Tongue (tissue), 2 donors: ENCODE results near the gene NAALADL1. TPM values are rescaled to one million over a fixed set of nuclear protein-coding genes. Genes with fewer than 3 reads are reported as not detected.

Experiments used
- DNase-seq: peaks from one replicate; pipeline ENCODE4 v3.0.0-alpha.2; 2015
- total RNA-seq: library from RNA; depleted of rRNA; stranded (reverse); fragments of >200 nt; gene quantifications from one replicate; pipeline ENCODE4 v1.2.3, GENCODE V29; 2014

NAALADL1 gene
- 6.4 TPM for total RNA-seq

DNA sequence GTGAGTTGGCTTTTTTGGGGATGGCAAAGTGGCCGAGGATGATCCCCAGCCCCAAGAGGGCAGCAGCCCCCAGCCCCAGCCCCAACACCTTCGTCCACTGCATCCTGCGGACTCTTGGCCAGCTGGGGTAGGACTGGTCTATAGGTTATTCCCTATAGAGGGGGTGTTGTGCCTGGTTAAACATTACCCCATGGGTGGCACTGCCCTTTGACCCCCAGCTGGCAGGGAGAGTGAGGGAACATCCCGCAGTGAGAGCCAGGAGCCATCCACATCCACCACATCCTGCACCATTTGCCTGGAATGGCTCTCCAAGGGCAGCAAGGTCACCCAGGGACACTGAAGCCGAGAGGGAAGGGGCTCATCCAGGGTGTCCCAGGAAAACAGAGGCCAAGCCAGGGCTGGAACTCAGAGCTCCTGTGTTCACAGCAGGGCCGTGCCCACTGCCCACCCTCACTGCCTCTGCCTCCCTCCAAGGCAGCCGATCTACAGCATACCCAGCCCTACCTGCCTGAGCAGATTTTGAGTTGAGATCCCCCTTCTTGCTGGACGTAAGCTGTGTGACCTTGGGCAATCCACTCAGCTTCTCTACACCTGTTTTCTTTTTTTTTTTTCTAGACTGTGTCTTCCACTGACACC, at the start of gene NAALADL1:
TSS of gene NAALADL1 (minus strand) at position 135 of the 636 bp plus-strand sequence. CDS start at position 103, 32 bp downstream.
- no peak for DNase-seq

GRCh38 chr11:65107751-65108468, 49.6 kb upstream of the NAALADL1 start:
- DNase-seq = no peak

DNA sequence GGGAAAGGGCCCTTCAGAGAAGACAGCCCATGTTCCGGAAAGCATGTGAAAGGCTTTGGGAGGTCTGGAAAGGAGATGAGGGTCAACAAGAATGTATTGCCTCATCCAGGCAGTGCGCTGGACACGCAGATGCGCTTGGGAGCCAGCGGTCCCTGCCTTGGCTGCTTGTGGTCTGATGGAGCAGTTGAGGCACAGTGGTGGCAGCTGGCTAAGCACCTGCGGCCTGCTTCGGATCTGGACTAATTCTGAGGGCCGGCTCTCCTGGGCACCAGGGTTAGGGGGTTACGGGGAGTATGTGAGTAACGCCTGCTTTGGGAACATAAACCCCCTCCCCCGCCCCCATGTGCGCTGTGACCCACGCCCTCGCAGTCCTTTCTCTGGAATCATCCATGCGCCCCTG, 48.7 kb upstream of the NAALADL1 start:
- no peak for DNase-seq

- no peak for DNase-seq
Measured at GRCh38 chr11:65104628-65105027, 46.3 kb upstream of the NAALADL1 start.

DNA sequence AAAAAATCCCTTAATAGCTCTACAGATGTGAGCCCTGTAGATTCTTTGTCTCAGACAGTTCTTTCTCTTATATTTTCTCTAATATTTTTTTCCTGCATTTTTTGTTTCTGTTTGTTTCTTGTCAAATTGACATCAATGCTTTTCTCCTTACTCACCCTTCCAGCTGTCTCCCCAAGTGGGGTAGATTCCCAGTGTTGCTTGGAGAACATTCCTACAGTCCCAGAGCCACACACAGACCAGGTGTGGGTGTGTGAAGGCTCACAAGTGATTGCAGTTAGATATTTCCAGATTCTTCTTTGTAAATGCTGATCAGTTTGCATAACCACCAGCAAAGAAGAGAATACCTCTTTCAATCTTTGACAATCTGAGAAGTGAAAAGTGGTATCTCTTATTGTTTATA, 45.1 kb upstream of the NAALADL1 start:
- DNase-seq = no peak

- DNase-seq = no peak
Measured at GRCh38 chr11:65102142-65103095, 44.1 kb upstream of the NAALADL1 start.

DNA sequence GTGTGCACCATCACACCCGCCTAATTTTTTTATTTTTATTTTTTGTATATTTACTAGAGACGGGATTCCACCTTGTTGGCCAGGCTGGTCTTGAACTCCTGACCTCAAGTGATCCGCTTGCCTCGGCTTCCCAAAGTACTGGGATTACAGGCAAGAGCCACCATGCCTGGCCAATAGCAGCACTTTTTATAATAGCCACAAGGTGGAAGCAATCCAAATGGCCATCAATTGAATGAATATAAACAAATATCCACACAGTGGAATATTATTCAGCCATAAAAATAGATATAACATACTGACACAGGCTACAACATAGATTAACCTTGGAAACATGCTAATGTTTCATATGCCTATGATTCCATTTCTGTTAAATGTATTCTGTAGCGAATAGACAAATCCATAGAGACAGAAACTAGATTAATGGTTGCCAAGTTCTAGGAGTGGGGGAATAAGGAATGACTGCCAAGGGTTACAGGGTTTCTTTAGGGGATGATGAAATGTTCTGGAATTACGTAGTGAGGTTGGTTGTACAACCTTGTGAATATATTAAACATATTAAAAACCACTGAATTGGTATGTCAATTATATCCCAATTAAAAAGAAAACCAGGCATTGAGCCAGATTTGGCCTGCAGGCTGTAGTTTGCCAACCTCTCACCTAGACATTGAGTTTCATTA, 42.5 kb upstream of the NAALADL1 start:
- no peak for DNase-seq

DNA sequence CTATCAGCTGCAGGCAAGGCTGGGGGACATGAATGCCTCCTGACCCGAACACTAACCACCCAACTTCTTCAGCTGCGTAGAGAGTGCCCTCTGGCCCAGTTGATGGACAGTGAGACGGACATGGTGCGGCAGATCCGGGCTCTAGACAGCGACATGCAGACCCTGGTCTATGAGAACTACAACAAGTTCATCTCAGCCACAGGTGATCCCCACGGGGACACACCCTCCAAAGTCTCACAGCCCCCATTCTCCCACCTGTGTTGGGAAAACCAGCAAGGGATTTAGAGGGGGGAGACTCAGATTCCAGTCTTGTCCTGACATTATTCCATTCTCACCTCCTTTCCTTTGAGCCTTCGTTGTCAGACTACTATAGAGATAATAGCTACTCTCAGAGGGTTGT, 38.6 kb upstream of the NAALADL1 start:
- no peak for DNase-seq

GRCh38 chr11:65095974-65096806, 37.8 kb upstream of the NAALADL1 start, which contains the start of gene VPS51:
Gene VPS51 (plus strand): TSS chr11:65096214. CDS start chr11:65096251, 37 bp downstream.
- peak; percentile 96 for DNase-seq

- no peak for DNase-seq
Measured at GRCh38 chr11:65095427-65095826, 37.1 kb upstream of the NAALADL1 start.

- no peak for DNase-seq
Measured at GRCh38 chr11:65090628-65091027, 32.3 kb upstream of the NAALADL1 start.

GRCh38 chr11:65089621-65090020, 31.3 kb upstream of the NAALADL1 start:
- DNase-seq = no peak

DNA sequence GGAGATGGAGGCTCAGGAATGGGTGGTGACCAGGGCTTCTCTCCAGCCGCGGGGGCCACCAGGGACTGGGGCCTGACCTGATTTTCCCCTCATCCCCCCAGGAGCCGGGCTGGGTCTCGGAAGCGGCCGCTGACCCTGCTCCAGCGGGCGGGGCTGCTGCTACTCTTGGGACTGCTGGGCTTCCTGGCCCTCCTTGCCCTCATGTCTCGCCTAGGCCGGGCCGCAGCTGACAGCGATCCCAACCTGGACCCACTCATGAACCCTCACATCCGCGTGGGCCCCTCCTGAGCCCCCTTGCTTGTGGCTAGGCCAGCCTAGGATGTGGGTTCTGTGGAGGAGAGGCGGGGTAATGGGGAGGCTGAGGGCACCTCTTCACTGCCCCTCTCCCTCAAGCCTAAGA, 29.5 kb upstream of the NAALADL1 start:
- DNase-seq = no peak

DNA sequence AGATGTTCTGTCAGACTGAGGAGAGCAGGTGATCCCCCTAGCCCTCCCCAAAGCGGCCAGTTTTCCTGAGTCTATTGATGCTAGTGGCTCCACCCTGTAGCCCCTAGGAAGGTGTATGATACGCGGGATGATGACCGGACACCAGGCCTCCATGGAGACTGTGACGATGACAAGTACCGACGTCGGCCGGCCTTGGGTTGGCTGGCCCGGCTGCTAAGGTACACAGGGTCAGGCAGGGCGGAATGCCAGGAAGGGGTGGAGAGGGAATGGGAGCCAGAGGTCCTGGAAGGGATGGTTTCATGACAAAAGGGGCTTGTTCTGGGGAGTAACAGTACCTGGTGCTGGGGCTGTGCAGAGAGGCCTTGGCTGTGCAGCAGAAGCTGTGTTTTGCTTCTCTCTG, 28.9 kb upstream of the NAALADL1 start:
- no peak for DNase-seq

DNA sequence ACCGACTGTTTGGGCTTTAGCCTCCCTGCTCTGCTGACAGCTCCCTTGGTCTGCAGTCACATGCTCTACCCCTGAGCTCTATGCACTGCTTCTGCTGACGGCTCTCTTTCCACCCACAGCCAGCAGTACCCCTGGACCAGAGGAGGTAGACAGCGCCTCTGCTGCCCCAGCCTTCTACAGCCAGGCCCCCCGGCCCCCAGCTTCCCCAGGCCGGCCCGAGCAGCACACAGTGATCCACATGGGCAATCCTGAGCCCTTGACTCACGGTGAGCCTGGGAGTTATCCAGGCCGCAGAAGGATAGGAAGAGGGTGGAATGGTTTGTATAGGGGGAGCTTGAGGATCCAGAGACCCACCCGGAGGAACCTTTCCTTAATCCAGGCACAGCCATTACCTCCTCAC, 28.5 kb upstream of the NAALADL1 start:
- DNase-seq = no peak

DNA sequence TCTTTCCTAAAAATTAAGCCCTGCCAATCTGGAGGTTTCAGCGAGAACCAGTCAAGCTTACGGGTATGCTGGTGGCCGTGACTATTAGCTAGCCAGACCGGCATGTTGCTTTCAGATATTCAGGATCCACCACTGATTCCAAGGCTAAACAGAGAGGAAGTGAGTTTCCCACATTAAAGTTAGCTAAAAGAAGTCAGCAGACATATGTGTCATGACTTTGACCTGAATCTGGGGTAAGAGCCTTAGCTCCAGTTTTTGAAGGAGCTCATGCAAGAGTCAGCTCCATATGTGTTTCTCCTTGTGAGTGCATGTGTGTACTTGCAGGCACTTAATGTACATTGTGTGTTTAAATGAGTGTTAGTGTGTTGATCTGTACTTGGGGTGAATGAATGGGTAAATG, 27.1 kb upstream of the NAALADL1 start:
- DNase-seq = no peak

- DNase-seq = no peak
Measured at GRCh38 chr11:65084598-65085375, 26.4 kb upstream of the NAALADL1 start.

GRCh38 chr11:65083834-65084597, 25.7 kb upstream of the NAALADL1 start, which contains the start of the genes CDCA5 and ZFPL1:
Gene CDCA5 (minus strand): TSS chr11:65084040. CDS start chr11:65083978, 62 bp downstream.
Gene ZFPL1 (plus strand): TSS chr11:65084222. CDS start chr11:65084699, 477 bp downstream.
- DNase-seq = peak; percentile 98

GRCh38 chr11:65083134-65083833, 24.9 kb upstream of the NAALADL1 start:
- DNase-seq = peak; percentile 7
